ENCODE results near the gene CNTN6. TPM values are rescaled to one million over a fixed set of nuclear protein-coding genes. Genes with fewer than 3 reads are reported as not detected.

The CNTN6 gene
- total RNA-seq, 1 experiment from 2014 or later = 0.34 TPM

DNA sequence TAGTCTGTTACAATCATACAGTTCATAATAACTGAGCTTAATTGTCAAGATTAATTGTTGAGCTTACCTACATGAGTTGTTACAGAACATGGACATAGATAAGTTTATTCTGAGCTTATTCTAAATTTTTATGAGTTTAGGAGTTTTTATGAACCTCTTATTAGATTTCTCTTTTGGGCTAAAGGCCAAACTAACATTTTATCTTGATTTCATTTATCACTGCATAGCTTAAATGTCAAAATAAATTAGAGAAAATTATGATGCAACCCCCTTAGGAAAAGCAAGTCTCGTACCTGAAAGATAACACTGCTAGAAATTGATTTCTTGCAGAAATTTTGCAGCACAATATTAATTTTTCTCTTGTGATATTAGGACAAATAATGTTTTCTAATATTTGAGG, 54.5 kb downstream of the CNTN6 start:
- in situ Hi-C loops (cut with HindIII; ENCODE audit: low pct_unique_long_range_greater_than_20kb, low sequenced_read_pairs) = no loop called here
- DNase-seq (ENCODE audit: low read depth) = no peak

DNA sequence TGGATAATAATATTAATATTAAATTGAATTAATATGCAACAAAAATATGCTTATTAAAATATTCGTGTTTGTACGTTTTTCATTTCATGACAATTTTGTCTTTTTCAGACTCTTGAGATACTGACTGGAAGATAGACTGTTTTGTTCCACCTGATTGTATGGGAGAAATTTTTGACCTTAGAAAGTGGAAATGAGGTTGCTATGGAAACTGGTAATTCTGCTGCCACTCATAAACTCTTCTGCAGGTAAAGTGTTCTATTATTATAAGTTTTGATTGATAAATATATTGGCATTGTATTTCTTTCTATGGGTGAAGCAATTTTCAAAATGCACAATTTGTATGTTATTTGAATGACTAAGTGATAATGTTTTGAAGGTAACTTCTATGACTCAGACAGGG, 55.0 kb downstream of the CNTN6 start:
- DNase-seq (ENCODE audit: low read depth) = no peak
- in situ Hi-C loops (cut with HindIII; ENCODE audit: low pct_unique_long_range_greater_than_20kb, low sequenced_read_pairs) = no loop called here

- in situ Hi-C loops (cut with HindIII; ENCODE audit: low pct_unique_long_range_greater_than_20kb, low sequenced_read_pairs) = no loop called here
These were observed 71.3 kb downstream of the CNTN6 start for GRCh38 chr3:1164101-1164500.

DNA sequence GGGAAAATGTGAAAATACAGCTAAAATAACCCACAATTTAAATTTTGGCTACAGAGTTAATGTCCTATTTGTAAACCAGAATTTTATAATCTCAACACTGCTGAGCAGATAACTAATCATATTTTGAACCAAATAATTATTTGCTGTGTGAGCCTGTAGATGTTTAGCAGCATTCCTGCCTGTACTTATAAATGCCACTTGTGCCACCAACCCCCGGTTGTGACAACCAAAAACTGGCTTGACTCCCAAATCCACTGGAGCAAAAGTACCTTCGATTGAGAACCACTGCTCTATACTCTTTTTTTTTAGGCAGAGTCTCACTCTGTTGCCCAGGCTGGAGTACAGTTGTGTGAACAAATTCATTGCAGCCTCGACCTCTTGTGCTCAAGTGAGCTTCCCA, 78.5 kb downstream of the CNTN6 start:
- in situ Hi-C loops (cut with HindIII; ENCODE audit: low pct_unique_long_range_greater_than_20kb, low sequenced_read_pairs) = no loop called here
- DNase-seq (ENCODE audit: low read depth) = no peak

More at GRCh38 chr3:1164101-1164500, 71.3 kb downstream of the CNTN6 start:
- DNase-seq (ENCODE audit: low read depth) = no peak

DNA sequence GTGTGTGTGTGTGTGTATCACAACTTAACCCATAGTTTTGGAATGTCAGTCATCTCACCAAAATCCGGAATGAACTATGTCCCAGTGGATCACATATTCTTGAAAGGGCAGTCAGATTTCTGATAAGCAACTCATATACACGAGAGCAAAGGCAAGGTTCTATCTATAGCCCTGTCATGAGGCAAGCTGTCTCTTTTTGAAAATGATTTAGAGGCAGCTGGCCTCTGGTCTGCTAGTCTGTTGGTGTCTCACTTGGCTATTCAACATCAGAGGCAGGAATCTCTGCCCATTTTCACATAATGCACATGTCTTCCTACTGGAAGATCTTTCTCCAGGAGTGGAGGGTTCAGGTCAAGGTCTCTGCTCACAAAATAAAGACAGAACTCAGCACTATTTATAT, 79.8 kb downstream of the CNTN6 start:
- no peak for DNase-seq (ENCODE audit: low read depth)
- in situ Hi-C loops (cut with HindIII; ENCODE audit: low pct_unique_long_range_greater_than_20kb, low sequenced_read_pairs) = no loop called here

GRCh38 chr3:1179146-1179545, 86.3 kb downstream of the CNTN6 start:
- in situ Hi-C loops (cut with HindIII; ENCODE audit: low pct_unique_long_range_greater_than_20kb, low sequenced_read_pairs) = no loop called here

DNA sequence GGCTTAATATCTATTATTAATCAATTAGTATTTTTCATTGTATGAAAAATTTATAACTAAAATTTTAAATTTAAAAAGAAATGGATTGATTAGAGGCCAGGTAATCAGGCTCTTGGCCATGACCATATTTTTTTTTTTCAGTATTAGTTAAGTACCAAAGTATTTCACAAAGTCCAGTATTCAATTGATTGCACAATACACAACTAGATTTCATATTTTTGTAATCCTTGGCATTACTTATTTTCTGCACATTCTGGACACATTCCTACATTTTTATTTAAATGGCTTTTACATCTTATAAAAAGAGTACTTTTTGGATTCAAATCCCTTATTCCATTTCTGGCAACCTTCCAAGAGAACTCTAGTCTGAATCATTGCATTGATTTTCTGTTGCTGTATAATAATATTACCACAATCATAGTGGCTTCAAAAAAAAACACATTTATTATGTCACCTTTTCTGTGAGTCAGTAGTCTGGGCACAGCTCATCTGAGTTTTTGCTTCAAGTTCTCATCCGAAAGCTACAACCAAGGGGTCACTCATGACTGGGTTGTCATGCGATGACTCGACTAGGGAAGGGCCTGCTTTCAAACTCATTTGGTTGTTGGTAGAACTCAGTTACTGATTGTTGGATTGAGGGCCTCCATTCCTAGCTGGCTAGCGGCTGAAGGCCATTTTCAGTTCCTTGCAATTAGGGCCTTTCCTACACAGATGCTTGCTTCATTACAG, 90.7 kb downstream of the CNTN6 start:
- in situ Hi-C loops (cut with HindIII; ENCODE audit: low pct_unique_long_range_greater_than_20kb, low sequenced_read_pairs) = no loop called here
- DNase-seq (ENCODE audit: low read depth) = peak; percentile 71

More at GRCh38 chr3:1179146-1179545, 86.3 kb downstream of the CNTN6 start:
- no peak for DNase-seq (ENCODE audit: low read depth)

DNA sequence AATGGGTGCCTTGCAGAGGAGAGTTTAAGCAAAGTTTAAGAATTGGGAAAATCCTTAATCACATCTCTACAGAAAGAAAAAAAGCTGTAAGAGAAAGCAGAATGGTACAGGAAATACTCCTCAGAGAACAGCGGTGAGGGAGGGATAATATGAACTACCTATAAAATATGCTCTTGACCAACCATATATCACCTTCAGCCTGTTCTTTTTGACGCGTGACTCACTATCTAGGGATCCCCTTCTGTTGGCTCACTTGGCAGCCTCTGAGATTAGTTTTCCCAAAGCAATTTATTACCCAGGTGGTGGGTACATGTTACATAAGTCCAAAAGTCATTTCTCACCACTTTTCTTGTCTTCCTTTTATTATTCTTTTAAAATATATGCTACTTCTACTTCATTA, 97.7 kb downstream of the CNTN6 start:
- in situ Hi-C loops (cut with HindIII; ENCODE audit: low pct_unique_long_range_greater_than_20kb, low sequenced_read_pairs) = no loop called here
- DNase-seq (ENCODE audit: low read depth) = peak; percentile 19

DNA sequence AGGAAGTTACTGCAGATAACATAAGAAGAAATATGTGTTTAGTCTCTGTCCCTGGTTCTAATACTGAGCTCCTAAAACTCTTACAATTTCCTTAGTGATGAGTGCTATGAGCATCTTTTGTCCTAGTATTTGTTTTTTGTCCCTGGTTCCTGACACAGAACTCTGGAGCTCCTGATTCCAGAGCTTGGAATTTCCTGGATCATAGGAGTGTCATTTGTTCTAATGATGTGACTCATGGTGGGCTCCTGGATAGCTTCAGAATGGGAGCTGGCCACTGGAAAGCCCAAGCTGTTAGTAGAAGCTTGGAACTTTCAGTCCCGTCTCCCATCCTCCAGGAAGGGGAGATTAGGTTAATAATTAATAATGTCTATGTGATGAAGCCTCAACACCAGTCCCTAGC, 98.2 kb downstream of the CNTN6 start:
- peak; percentile 29 for DNase-seq (ENCODE audit: low read depth)
- in situ Hi-C loops (cut with HindIII; ENCODE audit: low pct_unique_long_range_greater_than_20kb, low sequenced_read_pairs) = no loop called here

DNA sequence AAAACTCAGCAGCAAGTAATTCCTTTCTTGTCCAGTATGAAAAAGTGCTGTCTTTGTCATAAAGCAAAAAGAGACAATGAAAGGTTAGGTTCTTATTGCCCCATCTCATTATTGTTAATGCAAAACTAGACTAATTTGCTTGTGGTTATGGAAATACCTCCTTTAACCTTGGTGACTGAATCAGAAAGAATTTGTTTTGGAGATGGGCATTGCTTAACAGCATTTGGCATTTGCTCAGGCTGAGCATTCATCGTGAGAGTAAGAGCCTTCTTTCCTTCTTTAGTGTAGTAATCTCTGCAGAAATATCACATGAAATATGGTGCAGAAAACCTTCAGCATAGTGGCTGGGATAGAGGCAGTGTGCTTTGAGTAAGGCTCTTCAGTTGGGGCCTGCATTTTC, 103.1 kb downstream of the CNTN6 start:
- DNase-seq (ENCODE audit: low read depth) = peak; percentile 43
- in situ Hi-C loops (cut with HindIII; ENCODE audit: low pct_unique_long_range_greater_than_20kb, low sequenced_read_pairs) = no loop called here

- DNase-seq (ENCODE audit: low read depth) = peak; percentile 1
- in situ Hi-C loops (cut with HindIII; ENCODE audit: low pct_unique_long_range_greater_than_20kb, low sequenced_read_pairs) = no loop called here
These were observed 104.2 kb downstream of the CNTN6 start for GRCh38 chr3:1197051-1197450.

DNA sequence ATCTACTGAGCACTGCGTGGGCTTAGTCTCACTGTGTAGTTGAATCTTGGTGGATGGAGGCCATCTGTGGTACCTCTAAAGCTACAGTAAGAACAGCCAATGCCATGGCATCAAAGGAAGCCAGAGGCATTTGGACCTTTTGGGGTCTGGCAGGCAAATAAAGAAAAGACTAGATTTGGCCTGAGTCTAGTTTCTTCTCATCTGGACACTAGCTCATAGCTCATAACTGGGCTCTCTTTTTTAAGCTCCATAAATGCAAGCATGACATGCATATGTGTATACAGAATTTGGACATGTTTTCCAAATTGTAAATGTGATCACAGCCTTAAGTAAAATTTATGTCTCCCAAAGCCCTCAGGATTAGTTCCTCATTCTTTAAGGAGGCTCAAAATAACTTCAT, 107.5 kb downstream of the CNTN6 start:
- no peak for DNase-seq (ENCODE audit: low read depth)
- in situ Hi-C loops (cut with HindIII; ENCODE audit: low pct_unique_long_range_greater_than_20kb, low sequenced_read_pairs) = no loop called here

- in situ Hi-C loops (cut with HindIII; ENCODE audit: low pct_unique_long_range_greater_than_20kb, low sequenced_read_pairs) = no loop called here
- DNase-seq (ENCODE audit: low read depth) = no peak
These were observed 115.1 kb downstream of the CNTN6 start for GRCh38 chr3:1207904-1208303.

- no peak for DNase-seq (ENCODE audit: low read depth)
These were observed 122.1 kb downstream of the CNTN6 start for GRCh38 chr3:1214933-1215332.

GRCh38 chr3:1216856-1217255, 124.0 kb downstream of the CNTN6 start:
- in situ Hi-C loops (cut with HindIII; ENCODE audit: low pct_unique_long_range_greater_than_20kb, low sequenced_read_pairs) = no loop called here
- no peak for DNase-seq (ENCODE audit: low read depth)

More at GRCh38 chr3:1214933-1215332, 122.1 kb downstream of the CNTN6 start:
- in situ Hi-C loops (cut with HindIII; ENCODE audit: low pct_unique_long_range_greater_than_20kb, low sequenced_read_pairs) = no loop called here

DNA sequence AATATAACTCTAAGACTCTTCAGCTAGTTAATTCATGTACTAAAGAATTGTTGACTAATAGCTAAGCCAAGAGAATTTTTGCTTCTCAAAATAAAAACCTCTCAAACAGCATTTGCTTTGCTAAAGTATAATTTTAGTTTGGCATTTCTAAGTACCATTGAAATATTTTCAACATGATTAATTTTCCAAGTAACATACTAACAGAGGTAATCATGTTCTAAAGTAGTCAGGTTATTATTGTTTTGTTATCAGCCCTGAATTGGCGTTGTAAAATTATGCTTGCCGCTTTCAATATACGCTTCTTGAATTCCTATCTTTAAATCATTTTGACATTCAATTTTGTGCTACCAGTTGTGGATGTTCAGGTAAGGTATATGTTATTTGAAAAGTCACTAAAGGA, 134.3 kb downstream of the CNTN6 start:
- no peak for DNase-seq (ENCODE audit: low read depth)
- in situ Hi-C loops (cut with HindIII; ENCODE audit: low pct_unique_long_range_greater_than_20kb, low sequenced_read_pairs) = no loop called here

GRCh38 chr3:1228289-1228688, 135.5 kb downstream of the CNTN6 start:
- in situ Hi-C loops (cut with HindIII; ENCODE audit: low pct_unique_long_range_greater_than_20kb, low sequenced_read_pairs) = no loop called here
- no peak for DNase-seq (ENCODE audit: low read depth)

- DNase-seq (ENCODE audit: low read depth) = no peak
- in situ Hi-C loops (cut with HindIII; ENCODE audit: low pct_unique_long_range_greater_than_20kb, low sequenced_read_pairs) = no loop called here
These were observed 138.1 kb downstream of the CNTN6 start for GRCh38 chr3:1230920-1231319.

DNA sequence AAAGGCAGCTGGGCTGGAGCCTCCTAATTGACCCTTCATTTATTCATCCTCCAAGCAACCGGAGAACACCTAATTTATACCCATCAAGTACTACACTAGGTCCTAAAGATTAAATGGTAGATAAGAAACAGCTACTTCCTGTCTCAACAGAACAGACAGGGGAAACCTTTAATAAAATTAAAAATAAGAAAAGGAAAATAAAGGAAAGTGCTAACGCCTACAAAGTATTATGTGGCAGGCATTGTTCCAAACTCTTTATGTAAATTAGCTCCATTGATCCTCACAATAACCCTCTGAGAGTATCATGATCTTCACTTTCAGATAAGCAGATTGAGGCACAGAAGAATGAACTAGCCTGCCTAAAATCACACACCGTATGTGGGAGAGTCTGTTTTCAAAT, 139.5 kb downstream of the CNTN6 start:
- in situ Hi-C loops (cut with HindIII; ENCODE audit: low pct_unique_long_range_greater_than_20kb, low sequenced_read_pairs) = no loop called here
- no peak for DNase-seq (ENCODE audit: low read depth)

- DNase-seq (ENCODE audit: low read depth) = no peak
- in situ Hi-C loops (cut with HindIII; ENCODE audit: low pct_unique_long_range_greater_than_20kb, low sequenced_read_pairs) = no loop called here
These were observed 142.8 kb downstream of the CNTN6 start for GRCh38 chr3:1235526-1236120.

All from Caki2 (cell line).